8988T (cell line): ENCODE measurements around the gene TTYH2.
"Not testable (repeated sequence)": the region's sequence is repeated elsewhere in the genome, so short reads cannot be mapped to it uniquely, and the experiment has no call there.

Experiments used
- DNase-seq: peaks from one replicate; pipeline ENCODE4 v3.0.0; 2011

The TTYH2 gene, protein sequence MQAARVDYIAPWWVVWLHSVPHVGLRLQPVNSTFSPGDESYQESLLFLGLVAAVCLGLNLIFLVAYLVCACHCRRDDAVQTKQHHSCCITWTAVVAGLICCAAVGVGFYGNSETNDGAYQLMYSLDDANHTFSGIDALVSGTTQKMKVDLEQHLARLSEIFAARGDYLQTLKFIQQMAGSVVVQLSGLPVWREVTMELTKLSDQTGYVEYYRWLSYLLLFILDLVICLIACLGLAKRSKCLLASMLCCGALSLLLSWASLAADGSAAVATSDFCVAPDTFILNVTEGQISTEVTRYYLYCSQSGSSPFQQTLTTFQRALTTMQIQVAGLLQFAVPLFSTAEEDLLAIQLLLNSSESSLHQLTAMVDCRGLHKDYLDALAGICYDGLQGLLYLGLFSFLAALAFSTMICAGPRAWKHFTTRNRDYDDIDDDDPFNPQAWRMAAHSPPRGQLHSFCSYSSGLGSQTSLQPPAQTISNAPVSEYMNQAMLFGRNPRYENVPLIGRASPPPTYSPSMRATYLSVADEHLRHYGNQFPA

DNA sequence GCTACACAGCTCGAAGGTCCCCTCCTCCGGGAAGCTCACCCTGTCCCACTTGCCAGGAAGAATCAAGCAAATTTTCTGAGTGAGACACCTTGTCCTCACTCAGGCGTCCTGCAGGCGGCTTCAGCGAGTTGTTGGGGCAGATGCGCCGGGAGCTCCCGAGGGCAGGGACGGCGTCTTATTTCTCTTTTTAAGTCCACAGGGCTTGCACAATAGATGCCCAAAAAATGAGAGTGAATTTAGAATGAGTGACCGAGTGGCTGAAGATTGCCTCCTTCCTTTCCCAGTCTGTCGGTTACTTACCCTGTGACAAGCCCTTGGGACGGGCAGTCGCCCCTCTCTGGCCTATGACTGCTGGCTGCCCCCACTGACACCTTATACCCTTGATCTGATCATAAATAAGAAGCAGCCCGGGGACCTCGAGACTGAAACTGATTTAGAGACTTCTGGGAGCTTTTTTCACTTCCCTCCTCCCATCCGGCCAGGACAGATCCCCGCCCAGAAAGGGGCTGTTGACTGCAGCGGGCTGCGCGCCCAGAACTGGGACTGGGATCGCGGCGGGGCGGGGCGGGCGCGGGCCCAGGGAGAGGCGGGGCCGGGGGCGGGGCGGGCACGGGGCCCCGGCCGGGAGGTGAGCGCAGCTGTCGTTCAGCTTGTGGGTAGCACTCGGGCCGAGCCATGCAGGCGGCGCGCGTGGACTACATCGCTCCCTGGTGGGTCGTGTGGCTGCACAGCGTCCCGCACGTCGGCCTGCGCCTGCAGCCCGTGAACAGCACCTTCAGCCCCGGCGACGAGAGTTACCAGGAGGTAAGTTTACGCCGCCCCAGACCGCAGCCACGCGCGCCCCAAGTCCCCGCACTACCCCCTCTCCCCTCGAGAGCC lies at the start of gene TTYH2:
TSS of gene TTYH2 (plus strand) at position 659 of the 879 bp plus-strand sequence. CDS start at position 676, 17 bp downstream.
- peak; percentile 57 for DNase-seq

DNA sequence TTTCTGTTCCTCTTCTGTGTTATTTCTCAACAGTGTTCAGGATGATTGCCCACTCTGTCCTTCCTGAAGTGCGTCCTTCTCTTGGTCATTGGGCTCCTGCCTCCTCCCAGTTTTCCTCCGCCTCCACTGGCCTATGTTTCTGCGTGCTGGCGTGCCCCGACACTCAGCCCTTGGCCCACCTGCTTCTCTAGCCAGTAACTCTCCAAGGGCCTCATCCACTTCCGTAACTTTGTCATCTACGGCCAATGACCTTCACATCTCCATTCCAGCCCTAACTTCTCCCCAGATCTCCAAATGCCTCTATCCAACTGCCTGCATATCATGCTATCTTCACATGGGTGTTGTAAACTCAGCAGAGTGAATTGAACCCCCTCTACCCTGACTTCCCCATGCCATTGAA lies 49.5 kb upstream of the TTYH2 start:
- DNase-seq, result no peak

DNA sequence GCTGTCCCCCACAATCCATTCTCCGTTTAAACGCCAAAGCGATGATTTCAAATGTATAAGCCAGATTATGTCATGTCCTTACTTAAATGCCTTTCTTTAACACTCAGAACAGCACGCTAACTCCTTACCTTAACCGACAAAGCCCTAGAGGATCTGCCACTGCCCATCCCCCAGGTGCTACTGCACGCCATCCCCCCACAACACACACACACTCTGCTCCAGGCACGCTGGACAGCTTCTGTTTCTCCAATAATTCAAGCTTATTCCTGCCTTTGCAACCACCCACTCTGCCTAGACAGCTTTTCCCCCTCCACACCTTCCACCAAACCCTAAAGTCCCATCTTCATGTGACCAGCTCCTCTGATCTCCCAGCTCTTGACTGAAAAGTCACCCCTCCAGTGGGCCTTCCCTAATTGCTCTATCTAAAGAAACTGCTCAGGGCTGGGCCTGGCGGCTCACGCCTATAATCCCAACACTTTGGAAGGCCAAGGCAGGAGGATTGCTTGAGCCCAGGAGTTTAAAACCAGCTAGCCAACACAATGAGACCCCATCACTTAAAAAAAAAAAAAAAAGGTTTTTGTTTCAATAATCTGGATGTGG lies 48.8 kb upstream of the TTYH2 start:
- no peak for DNase-seq

DNA sequence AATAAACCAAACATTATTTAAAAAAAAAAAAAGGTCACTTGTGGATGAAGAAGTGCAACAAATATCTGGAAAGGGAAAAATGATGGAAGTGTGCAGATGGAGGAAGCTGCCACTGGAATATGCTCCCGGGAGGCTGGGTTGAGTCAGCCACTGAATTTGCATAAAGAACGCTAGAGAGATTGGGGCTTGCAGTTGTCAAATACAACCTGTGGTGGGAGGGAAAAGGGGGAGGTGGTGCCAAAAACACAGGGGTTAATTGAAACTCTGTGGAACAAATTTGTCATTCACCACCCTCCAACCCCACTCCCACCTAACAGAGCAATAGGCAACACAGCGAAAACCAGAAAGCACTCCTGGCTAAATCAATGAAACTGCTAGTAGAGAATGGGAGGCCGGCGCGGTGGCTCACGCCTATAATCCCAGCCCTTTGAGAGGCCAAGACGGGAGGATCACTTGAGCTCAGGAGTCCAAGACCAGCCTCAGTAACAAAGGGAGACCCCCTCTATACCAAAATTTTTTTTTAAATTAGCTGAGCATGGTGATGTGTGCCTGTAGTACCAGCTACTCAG lies 47.5 kb upstream of the TTYH2 start:
- no peak for DNase-seq

DNA sequence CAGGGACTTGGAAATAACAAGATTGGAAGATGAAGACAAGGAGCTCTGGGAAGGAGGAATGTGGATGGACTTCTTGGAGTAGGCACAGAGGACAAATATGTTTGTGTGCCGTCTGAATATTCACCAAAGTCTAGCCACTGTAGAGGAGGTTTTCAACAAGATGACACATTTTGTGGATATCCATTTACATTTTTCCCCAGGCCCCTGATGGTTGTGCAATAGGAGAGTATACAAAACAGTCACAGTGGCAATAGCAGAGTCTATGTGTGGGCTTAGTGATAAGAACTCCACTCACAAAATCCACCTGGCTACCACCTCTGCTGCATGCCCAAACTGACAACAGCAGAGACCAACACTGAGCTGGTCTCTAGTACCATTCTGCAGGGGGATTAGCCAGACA lies 42.4 kb upstream of the TTYH2 start:
- DNase-seq, result no peak

DNA sequence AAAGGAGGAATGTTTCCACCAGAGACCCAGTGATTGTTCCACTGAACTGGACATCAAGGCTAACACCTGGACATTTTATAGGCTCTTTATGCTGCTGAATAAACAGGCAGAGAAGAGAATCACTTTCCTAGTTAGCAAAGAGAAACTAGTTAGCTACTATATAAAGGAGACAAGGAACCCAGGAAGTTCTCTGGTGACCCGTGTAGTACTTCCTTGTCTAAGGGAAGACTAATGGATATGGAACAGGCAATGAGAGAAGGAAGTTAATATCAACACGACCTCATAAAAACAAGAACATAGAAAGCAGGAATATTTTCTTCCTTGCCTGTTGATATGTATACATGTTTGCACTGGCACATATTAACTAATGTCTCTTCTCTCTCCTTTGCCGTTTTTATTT lies 40.7 kb upstream of the TTYH2 start:
- DNase-seq, result no peak

DNA sequence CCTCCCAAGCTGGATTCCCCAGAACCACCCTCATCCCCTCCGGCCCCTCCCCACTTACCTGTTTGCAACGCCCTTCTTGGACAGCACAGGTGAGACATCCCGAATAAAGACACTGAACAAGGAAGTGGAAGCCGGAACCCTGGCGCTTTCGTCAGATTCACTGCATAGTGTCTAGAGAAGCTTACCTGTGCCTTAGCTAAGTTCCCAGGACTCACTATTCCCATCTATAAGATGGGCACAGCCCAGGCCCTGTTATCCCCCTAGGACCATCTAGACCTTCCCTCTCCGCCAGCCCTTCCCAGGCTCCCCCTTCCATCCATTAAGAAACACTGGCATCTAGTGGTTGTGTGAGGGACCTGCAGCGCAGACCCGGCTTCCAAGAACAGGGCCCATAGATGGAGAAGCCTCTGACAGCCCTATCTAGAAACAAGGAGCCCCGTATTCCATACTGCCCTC lies 36.8 kb upstream of the TTYH2 start:
- DNase-seq, result no peak

DNA sequence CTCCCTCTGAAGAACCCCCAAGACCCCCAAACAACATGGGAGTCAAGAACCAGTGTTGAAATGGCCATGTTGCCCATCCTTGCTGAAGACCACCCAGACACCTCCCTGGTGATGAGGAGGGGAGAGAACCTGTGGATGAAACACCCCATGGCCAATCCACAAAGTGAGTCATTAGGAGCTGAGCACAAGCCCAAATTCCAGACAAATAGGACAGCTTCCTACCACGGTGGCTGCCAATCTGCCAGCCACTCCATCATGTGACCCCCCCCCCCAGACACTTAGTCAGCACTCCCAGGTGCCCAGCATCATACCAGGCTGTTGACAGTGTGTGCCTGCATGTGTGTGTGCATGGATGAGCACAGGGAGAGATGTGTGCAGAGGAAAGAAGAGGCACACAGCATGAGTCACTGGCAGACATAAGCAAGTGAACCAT lies 36.3 kb upstream of the TTYH2 start:
- no peak for DNase-seq

DNA sequence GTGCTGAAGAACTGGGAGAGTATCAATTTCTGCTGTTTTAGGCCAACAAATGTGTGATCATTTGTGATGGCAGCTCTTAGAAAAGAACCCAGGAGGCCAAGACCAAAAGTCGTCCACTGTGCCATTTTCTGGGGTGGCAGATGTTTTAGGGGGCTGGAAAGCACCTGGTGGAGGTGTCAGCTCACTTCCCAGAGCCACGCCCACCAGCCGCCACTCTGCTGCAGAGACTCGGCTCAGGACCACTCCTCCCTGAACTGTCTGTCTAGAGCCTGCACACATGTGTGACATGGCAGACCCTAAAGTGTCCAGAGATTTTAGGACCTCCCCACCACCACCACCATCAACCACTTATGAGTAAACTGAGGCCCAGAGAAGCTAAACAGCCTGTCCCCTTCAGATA lies 33.8 kb upstream of the TTYH2 start:
- DNase-seq, result no peak

DNA sequence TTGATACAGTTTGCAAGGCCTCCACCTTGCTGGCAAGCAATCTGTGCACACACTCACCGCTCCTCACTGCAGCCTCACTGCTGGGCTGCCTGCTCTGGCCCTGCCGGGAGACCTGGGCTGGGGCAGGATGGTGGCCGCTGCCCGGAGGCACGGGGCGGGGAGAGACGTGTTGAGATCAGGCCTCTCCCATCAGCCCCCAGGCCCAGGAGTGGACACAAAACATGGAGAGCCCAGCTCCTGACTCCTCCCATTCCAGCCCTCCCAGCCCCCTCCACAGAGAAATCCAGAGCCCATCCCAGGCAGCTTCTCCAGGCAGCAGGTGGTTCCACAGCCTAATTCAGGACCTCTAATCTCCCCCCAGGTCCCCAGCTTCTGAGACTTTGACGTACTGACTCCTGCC lies 33.0 kb upstream of the TTYH2 start:
- DNase-seq, result no peak

DNA sequence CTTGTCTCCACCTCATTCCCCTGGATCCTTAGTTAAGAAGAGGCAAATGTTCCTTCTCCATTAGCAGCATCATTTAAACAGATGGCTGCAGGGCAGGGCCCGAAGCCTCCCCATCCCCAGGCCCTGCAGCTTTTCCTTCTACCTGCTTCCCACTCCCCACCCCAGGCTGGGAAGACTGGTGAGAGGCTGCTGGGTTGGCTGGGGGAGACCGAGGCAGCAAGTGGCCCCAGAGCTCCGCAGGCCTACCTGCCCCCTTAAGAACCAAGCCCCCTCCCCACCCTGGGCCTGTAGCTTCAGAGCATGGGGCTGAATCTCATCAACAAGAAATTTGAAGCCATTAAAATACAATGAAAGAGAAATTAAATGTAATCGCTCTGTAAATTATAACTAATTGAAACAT lies 32.0 kb upstream of the TTYH2 start:
- no peak for DNase-seq

DNA sequence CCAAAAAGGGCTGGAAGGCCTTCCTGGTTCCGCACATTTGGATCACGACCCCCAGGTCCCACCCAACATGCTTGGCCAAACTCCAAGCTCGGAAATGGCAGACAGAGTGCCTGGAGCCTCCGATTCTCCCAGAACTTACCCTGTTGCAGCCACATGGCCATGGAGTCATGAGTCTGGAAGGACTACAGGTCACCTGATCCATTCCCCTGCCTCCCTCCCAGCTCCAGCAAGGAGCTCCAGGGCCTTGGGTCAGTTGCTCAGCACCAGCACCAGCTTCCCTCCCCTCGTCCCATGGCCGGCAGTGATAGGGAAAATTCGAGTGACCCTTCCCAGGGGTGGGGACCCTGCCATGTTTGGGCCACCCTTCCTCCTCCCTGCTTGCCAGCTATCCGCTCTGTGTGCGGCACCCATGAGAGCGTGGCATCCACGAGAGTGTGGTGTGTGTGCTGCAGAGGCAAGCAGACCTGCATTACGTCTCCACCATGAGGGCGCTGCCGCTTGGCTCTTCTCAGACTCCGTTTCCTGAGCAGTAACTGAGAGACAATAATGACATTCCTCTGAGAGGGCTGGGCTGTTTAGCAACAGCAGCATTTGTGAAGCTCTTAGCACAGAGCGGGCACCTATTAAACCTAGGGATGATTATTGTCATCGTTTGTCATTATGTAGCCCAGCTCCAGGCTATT lies 31.2 kb upstream of the TTYH2 start:
- no peak for DNase-seq

DNA sequence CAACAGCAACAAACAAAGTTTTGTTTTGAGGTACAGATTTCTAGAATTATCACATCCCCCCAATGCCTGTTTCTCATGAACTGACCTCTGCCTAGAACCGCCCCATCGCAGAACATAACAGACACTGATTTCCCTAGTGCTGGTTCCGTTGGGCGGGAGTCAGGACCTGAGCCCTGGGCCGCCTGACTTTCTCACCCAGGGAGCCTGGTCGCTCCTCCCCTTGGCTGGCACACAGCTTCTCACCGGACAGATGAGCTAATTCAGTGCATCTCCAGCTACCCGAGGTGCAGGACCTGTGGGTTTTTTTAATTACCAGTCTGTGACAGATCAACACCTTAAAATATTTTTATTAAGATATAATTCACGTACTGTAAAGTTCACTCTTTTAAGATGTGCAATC lies 30.0 kb upstream of the TTYH2 start:
- no peak for DNase-seq

DNA sequence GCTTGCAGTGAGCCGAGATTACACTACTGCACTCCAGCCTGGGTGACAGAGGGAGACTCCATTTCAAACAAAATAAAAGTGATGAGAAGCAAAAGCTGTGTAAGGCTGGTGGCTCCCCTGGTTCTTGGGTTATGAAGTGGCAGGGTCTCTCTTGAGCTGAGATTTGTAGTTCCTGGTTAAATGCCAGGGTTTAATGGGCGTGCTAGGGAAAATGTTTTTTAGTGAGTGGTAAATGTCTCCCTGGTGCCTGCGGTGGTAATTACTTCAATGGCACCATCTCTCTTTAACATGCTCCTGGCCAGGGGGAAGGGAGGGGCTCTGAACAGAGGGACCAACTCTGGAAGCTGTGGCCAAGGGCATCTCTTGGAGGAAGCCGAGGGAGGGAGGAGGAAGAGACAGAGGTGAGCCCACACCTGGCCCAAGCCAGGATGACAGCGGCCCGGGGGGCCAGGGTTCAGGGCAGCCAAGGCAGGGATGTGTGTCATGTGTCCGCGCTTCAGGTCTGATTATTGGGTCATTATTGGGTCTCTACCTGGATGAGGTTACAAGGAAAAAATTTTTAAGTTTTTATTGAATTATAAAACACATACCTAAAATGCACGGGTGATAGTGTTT lies 27.7 kb upstream of the TTYH2 start:
- DNase-seq, result no peak

DNA sequence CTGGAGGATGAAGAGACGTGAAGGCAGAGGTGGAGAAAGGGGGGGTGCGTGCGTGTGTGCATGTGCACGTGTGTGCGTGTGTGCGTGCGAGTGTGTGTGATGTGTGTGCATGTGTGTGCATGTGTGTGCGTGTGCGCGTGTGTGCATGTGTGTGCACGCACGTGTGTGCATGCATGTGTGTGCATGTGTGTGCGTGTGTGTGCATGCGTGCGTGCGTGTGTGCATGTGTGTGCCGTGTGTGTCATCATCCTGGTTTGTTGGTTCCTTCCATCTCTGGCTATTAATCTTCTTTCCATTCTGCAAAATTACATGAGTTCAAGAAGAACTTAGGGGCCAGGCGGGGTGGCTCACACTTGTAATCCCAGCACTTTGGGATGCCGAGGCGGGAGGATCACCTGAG lies 26.9 kb upstream of the TTYH2 start:
- DNase-seq, result no peak

DNA sequence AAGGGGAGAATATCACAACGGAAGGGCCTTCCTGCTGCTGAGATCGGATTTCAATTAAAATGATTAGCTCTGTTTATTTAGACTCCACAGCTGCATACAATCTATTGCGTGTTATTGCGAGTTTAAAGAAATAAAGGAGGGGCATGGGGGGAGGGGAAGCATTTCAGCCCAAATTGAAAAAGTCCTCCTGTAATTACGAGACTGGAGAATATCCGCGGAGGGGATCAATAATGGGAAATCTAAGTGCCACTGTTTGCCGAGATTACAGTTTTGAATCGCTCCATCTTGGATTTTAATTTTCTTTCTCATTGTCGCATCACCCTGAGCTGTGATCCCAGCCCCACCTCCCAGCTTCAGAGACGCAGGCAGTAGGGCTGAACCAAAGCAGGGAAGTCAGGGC lies 25.6 kb upstream of the TTYH2 start:
- no peak for DNase-seq

DNA sequence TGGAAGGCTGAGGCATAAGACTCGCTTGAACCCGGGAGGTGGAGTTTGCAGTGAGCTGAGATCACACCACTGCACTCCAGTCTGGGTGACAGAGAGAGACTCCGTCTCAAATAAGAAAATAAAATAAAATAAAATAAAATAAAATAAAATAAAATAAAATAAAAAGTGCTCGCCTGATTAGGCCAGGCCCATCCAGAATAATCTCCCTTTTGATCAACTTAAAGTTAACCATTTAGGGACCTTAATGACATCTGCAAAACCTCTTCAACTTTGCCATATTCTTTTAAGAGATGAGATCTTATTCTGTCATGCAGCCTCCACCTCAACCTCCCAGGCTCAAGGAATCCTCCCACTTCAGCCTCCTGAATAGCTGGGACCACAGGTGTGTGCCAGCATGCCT lies 24.7 kb upstream of the TTYH2 start:
- DNase-seq, result not testable (repeated sequence)

DNA sequence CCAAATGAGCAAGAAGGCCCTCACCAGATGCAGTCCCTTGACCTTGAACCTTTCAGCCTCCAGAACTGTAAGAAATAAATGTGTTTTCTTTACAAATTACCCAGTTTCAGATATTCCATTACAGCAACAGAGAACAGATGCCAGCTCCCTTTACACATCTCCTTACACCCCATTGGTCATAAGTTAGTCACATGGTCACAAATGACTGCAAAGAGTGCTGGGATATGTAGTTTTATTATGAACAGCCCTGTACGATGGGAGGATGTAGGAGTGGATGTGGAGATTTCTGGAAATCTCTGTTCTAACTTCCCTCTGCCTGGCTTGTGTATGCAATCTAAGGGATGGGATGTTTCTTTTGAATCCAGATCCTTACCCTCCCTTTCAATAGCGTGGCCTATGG lies 23.2 kb upstream of the TTYH2 start:
- no peak for DNase-seq

DNA sequence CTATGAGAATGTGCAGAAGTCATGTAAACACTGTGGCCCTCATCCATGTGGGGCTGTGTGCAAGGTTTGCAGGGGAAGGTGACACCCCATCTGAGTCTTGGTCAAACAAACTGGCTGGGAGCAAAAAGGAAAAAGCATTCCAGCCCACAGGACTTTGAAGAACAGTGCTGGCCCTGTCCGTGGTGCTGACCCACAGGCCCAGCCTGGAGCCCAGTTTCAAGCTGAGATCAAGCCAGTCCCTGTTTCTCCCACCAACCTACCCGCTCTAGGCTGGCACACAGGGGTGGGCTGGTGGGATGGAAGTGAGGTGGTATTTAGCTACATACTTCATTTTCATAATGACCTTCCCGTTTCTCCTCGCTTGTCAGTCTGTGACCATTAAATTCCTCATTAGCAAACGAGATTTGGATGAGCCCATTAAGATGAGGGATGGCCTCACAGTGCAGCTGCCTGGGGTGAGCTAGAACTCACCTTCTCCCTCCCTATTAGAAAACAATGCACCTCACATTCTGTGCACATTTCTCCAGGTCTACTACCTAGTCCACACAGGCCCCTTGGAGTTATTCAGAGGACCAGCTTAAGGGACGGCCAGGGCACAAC lies 22.5 kb upstream of the TTYH2 start:
- no peak for DNase-seq

DNA sequence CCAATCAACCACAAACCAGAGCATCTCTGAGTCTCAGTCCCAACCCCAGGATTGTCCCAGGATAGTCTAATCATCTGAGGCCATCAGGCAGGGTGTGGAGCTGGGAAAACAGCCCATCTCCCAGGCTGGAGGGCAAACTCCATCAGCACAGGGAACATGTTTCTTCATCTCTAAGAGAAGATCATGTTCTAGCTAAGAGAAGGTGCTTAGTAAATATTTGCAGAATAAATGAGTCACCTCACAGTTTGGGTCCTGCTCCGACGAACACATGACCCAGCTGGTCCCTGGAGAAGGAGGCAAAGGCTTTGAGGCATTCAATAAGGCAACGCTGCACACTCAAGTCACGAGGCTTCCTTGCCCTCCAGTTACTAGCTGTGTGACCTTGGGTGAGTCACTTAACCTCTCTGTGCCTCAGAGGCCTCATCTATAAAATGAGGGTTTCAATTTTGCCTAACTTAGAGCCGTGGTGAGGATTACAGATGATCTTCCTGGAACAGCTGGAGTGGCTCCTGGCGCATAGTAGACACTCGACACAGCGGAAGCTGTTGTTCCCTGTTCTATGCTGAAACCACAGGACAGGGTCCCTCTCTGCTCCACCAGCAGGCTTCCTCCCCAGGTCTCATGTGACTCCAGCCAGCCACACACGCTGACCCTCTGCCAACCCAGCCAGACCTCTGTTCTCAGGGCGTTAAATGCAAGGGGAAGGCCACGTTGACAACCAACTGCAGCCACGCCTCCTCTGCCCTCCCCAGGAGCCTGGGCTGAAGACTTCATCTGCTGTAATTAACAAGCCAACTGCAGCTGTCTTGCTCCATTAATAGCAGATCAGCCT lies 20.2 kb upstream of the TTYH2 start:
- no peak for DNase-seq

DNA sequence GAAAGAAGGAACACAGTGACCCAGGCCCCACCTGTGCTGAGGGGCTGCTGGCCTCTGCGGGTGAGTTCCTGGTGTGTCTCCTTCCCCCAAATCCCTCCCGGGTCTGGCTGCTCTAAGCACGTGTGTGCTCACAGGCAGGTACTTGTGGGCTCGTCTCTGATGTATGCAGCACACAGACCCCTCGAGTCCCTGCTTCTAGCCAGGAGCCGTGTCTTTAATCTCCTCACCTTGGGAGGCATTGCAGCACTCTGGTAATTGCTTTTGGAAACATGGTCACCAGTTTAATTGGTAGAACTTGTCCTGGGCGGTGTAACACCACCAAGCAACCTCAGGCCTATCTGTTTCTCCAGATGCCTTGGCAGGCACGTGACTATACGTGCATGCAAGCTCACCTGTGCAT lies 18.7 kb upstream of the TTYH2 start:
- DNase-seq, result no peak
